GM23248 (cell line): ENCODE measurements around the gene PCCA.

ENCODE experiments used
- EZH2 ChIP-seq: fragments of 200-600 bp; sonication (generic); IDR thresholded peaks from 2 replicates; pipeline ENCODE4 v1.6.1; 2018; ENCODE audit warnings: antibody characterized with exemption, mild to moderate bottlenecking; ENCODE audit not compliant: insufficient read depth, poor library complexity, severe bottlenecking
- EZH2phosphoT487 ChIP-seq: fragments of 200-600 bp; sonication (generic); IDR thresholded peaks from 2 replicates; pipeline ENCODE4 v1.6.1; 2018; ENCODE audit warnings: antibody characterized with exemption, moderate library complexity, mild to moderate bottlenecking, low read depth; ENCODE audit not compliant: insufficient read depth

GRCh38 chr13:100510208-100510957 lies 421.5 kb downstream of the PCCA start:
- TF ChIP-seq EZH2phosphoT487 (no peak), EZH2 (no peak)
